Prostate gland (tissue), 2 donors: Measurements from ENCODE around the gene LPP. TPM values are rescaled to one million over a fixed set of nuclear protein-coding genes. Genes with fewer than 3 reads are reported as not detected.

Source experiments
- DNase-seq: peaks from one replicate; pipeline ENCODE4 v3.0.0-alpha.2; 2019; ENCODE audit warnings: low spot score
- H3K27ac ChIP-seq, 2 donors: fragments of 200-600 bp; sonication (generic); 2 replicates each; pipeline ENCODE4 v1.5.1; 2017 to 2019
- H3K27me3 ChIP-seq: fragments of 200-600 bp; sonication (generic); replicated peaks from 2 replicates; pipeline ENCODE4 v1.5.1; 2019; ENCODE audit not compliant: insufficient read depth
- H3K36me3 ChIP-seq, 2 donors: fragments of 200-600 bp; sonication (generic); 1 replicate in 1 of 2; 2 replicates in 1 of 2; pipeline versions ENCODE4 v1.5.1 to v1.8.1; 2017 to 2019
- H3K4me1 ChIP-seq: fragments of 200-600 bp; sonication (generic); replicated peaks from 2 replicates; pipeline ENCODE4 v1.5.1; 2019
- H3K4me3 ChIP-seq, 2 donors: fragments of 200-600 bp; sonication (generic); 2 replicates each; pipeline ENCODE4 v1.5.1; 2017 to 2019
- H3K9me3 ChIP-seq: fragments of 200-600 bp; sonication (generic); 2 replicates; pipeline ENCODE4 v1.5.1; 2017
- POLR2A ChIP-seq: fragments of 450-650 bp; IDR thresholded peaks from one replicate; pipeline ENCODE4 v1.6.1; 2016; ENCODE audit warnings: antibody characterized with exemption, mild to moderate bottlenecking
- POLR2AphosphoS5 ChIP-seq: sonication (generic); formaldehyde crosslinking; IDR thresholded peaks from one replicate; pipeline ENCODE4 v1.6.1; 2017; ENCODE audit warnings: antibody characterized with exemption
- WGBS: methylation state at CpG from one replicate; pipeline ENCODE4 v1.1.5; 2018; 5-methylcytosine and 5-hydroxymethylcytosine counted together
- intact Hi-C: fragments of 100-400 bp; cut with DNase I; formaldehyde crosslinking; loops from one replicate; pipeline ENCODE4 v1.14.2; 2022
- total RNA-seq, 2 donors: library from RNA; depleted of rRNA; stranded (reverse); fragments of >200 nt; gene quantifications; one replicate each; pipeline ENCODE4 v1.1.0, GENCODE V29; 2016
- TF ChIP-seq, protein P1 (sequence below), 4 experiments: fragments of 200-600 bp in 2 of 4; fragments of 450-650 bp in 2 of 4; sonication (generic) in 2 of 4; IDR thresholded peaks; 1 replicate in 3 of 4; 2 replicates in 1 of 4; pipeline ENCODE4 v1.5.1; 2016 to 2019; ENCODE audit warnings: antibody characterized with exemption in 4 of 4, mild to moderate bottlenecking in 2 of 4, moderate library complexity in 2 of 4

The LPP gene
- total RNA-seq, 2 donors from 2014 or later = 219 to 248 TPM

DNA sequence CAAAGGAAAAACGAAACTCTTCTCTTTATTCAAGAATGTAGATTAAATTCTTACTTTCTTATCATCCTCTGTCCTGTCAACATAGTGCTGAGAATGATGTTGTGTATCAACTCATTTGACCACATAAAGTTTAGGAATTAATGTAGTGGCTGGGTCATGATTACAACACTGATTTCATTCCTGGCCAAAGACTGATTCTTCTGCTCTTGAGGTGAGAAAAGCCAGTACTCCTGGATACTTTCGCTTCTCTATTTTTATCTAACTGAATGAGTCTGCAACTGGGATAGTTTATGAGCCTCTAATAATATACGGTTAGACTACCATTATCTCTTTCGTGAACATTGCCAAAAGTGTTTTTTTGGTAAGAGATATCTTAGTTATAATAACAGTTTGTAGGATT is 173.0 kb downstream of the LPP start:
- Histone ChIP-seq H3K9me3 (no peaks in the 10 kb centered on the region), H3K4me1 (no peaks in the 10 kb centered on the region), H3K27me3 (no peaks in the 10 kb centered on the region), H3K36me3 (no peaks in the 10 kb centered on the region), H3K27ac (no peak overlapping the region), H3K4me3 (no peak overlapping the region)
- WGBS = 70% methylated on average over 4 of the region's 4 CpGs
- TF ChIP-seq POLR2AphosphoS5 = no peak
- TF ChIP-seq, protein P1, sequence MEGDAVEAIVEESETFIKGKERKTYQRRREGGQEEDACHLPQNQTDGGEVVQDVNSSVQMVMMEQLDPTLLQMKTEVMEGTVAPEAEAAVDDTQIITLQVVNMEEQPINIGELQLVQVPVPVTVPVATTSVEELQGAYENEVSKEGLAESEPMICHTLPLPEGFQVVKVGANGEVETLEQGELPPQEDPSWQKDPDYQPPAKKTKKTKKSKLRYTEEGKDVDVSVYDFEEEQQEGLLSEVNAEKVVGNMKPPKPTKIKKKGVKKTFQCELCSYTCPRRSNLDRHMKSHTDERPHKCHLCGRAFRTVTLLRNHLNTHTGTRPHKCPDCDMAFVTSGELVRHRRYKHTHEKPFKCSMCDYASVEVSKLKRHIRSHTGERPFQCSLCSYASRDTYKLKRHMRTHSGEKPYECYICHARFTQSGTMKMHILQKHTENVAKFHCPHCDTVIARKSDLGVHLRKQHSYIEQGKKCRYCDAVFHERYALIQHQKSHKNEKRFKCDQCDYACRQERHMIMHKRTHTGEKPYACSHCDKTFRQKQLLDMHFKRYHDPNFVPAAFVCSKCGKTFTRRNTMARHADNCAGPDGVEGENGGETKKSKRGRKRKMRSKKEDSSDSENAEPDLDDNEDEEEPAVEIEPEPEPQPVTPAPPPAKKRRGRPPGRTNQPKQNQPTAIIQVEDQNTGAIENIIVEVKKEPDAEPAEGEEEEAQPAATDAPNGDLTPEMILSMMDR (IDR thresholded peaks at IDR 0.05) = no peak
- TF ChIP-seq POLR2A = no peak
- no peak for DNase-seq
- intact Hi-C loops = no loop called here

DNA sequence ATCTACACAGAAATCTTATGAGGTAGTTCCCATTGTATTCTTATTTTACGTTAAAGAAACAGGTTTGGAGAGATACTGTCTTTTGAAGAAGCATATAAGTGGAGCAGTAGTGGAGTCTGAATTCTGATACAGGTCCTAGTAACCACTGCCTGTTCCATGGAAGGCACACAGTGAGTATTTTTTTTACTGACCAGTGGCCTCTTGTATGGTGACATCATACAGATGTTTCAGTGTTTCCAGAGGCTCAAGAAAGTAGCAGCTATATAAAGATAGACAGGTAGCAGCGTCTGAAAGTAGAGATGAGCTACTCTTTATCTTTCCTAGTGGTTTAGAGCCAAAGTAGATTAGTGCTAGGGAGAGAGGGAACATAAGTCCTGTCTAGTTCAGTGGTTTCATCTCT is 173.5 kb downstream of the LPP start:
- no peaks in the 10 kb centered on the region for H3K9me3 ChIP-seq
- no peaks in the 10 kb centered on the region for H3K27me3 ChIP-seq
- H3K4me1 ChIP-seq = no peaks in the 10 kb centered on the region
- intact Hi-C loops = no loop called here
- no peaks in the 10 kb centered on the region for H3K36me3 ChIP-seq
- WGBS = 81% methylated on average over 2 of the region's 2 CpGs
- H3K4me3 ChIP-seq = no peak overlapping the region
- no peak for DNase-seq
- H3K27ac ChIP-seq = no peak overlapping the region
- TF ChIP-seq, protein P1 (IDR thresholded peaks at IDR 0.05) = no peak
- TF ChIP-seq POLR2AphosphoS5 (no peak), POLR2A (no peak)

DNA sequence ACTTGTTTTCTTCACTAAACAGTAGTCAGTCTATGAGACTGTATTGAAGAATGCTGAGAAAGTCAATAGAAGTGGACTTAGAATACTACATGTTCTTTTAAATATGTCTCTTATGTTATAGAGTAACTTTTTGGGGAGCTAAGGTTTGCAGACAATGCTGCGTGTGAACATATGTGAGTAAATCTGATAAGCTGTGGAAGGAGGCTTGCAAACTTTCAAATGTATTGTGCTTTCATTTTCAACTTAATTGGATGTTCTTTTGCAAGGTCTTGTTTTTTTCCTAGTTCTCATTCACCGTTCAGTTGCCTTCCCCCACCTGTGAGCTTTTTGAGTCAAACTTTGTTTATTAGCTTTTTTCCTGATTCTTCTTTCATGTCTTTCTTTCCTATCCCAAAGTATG is 176.2 kb downstream of the LPP start:
- intact Hi-C loops = no loop called here
- Histone ChIP-seq H3K4me3 (no peak overlapping the region), H3K27ac (no peak overlapping the region), H3K4me1 (no peaks in the 10 kb centered on the region), H3K27me3 (no peaks in the 10 kb centered on the region), H3K36me3 (no peaks in the 10 kb centered on the region), H3K9me3 (no peaks in the 10 kb centered on the region)
- WGBS = 64% methylated on average over 2 of the region's 2 CpGs
- TF ChIP-seq POLR2AphosphoS5 (no peak), POLR2A (no peak)
- TF ChIP-seq, protein P1 (IDR thresholded peaks at IDR 0.05) = no peak
- no peak for DNase-seq

DNA sequence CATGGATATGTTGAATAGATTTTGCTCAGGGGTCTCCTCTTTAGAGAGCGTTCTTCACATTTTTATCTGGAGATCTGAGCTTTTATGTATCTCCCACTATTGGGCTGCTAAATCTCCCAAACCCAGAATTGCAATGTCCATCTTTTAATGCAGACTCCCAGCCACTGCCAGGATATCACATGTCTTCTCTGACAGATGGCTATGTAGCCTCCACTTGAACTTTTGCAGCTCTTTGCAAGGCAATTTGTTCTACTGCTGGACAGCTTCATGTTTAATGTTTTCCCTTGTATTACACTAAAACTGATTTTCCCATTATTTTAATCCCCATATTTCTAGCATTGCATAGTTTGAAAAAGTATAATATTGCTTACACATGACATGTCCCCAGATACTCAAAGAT is 177.2 kb downstream of the LPP start:
- H3K9me3 ChIP-seq = no peaks in the 10 kb centered on the region
- intact Hi-C loops = no loop called here
- no peak overlapping the region for H3K4me3 ChIP-seq
- WGBS = 88% methylated on average over 1 of the region's 1 CpG
- DNase-seq = no peak
- no peaks in the 10 kb centered on the region for H3K27me3 ChIP-seq
- H3K4me1 ChIP-seq = no peaks in the 10 kb centered on the region
- H3K36me3 ChIP-seq = no peaks in the 10 kb centered on the region
- H3K27ac ChIP-seq = no peak overlapping the region
- TF ChIP-seq, protein P1 (IDR thresholded peaks at IDR 0.05) = no peak
- TF ChIP-seq POLR2A (no peak), POLR2AphosphoS5 (no peak)

DNA sequence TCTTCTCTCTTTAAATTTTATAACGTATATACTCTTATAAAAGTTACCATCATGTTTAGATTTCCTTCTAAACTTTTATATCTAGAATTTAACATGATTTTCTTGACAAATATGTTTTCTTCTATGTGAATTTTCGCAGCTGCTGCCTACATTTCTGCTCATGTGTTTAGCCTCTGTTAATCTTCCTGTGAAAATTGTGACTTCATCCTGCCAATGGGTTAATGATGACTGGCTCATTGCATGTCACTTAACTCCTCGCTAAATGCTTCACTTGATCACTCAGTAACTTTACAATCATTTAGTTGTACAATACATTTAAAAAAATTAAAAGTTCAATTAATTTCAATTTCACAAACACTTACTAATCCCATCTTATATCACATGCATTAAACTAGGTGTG is 178.1 kb downstream of the LPP start:
- intact Hi-C loops = no loop called here
- Histone ChIP-seq H3K4me3 (no peak overlapping the region), H3K36me3 (no peaks in the 10 kb centered on the region), H3K27me3 (no peaks in the 10 kb centered on the region), H3K4me1 (no peaks in the 10 kb centered on the region), H3K27ac (no peak overlapping the region), H3K9me3 (no peaks in the 10 kb centered on the region)
- DNase-seq = no peak
- 96% methylated on average over 3 of the region's 3 CpGs for WGBS
- TF ChIP-seq POLR2AphosphoS5 (no peak), POLR2A (no peak)
- TF ChIP-seq, protein P1 (IDR thresholded peaks at IDR 0.05) = no peak
